CD4-positive, alpha-beta T cell treated with Interleukin-4 for 4 hours (primary cell): ENCODE data around the gene MRPS35.
"Not testable (repeated sequence)": the region's sequence is repeated elsewhere in the genome, so short reads cannot be mapped to it uniquely, and the experiment has no call there.

Source experiments
- DNase-seq: peaks from one replicate; pipeline ENCODE4 v3.0.0-alpha.2; 2020

MRPS35 gene

GRCh38 chr12:27709212-27709931 is 1.3 kb upstream of the MRPS35 start:
- DNase-seq, result no peak

GRCh38 chr12:27709932-27710591 is 570 bp upstream of the MRPS35 start:
- DNase-seq, result peak; percentile 31

- DNase-seq, result no peak
Measured at GRCh38 chr12:27711317-27711682, 668 bp downstream of the MRPS35 start.

GRCh38 chr12:27711967-27712366 is 1.3 kb downstream of the MRPS35 start:
- no peak for DNase-seq

- DNase-seq, result no peak
Measured at GRCh38 chr12:27723212-27723611, 12.6 kb downstream of the MRPS35 start.

GRCh38 chr12:27730097-27730588 is 19.5 kb downstream of the MRPS35 start:
- DNase-seq, result no peak

- no peak for DNase-seq
Measured at GRCh38 chr12:27732281-27732680, 21.6 kb downstream of the MRPS35 start.

GRCh38 chr12:27733052-27733656 is 22.5 kb downstream of the MRPS35 start:
- peak; percentile 33 for DNase-seq

- DNase-seq, result no peak
Measured at GRCh38 chr12:27733791-27734190, 23.2 kb downstream of the MRPS35 start.

GRCh38 chr12:27734321-27734720 is 23.7 kb downstream of the MRPS35 start:
- not testable (repeated sequence) for DNase-seq

GRCh38 chr12:27743601-27744000 is 33.0 kb downstream of the MRPS35 start:
- DNase-seq, result no peak

GRCh38 chr12:27745734-27746133 is 35.1 kb downstream of the MRPS35 start:
- not testable (repeated sequence) for DNase-seq

- no peak for DNase-seq
Measured at GRCh38 chr12:27747111-27747820, 36.6 kb downstream of the MRPS35 start.

GRCh38 chr12:27751386-27752047 is 40.9 kb downstream of the MRPS35 start:
- DNase-seq, result no peak

- no peak for DNase-seq
Measured at GRCh38 chr12:27754795-27755194, 44.2 kb downstream of the MRPS35 start.

GRCh38 chr12:27756670-27757195 is 46.1 kb downstream of the MRPS35 start:
- DNase-seq, result no peak

GRCh38 chr12:27762757-27763156 is 52.1 kb downstream of the MRPS35 start:
- no peak for DNase-seq

- no peak for DNase-seq
Measured at GRCh38 chr12:27766587-27766986, 56.0 kb downstream of the MRPS35 start.

GRCh38 chr12:27769142-27769673 is 58.6 kb downstream of the MRPS35 start:
- DNase-seq, result no peak

GRCh38 chr12:27771481-27772327 is 61.1 kb downstream of the MRPS35 start:
- DNase-seq, result no peak

GRCh38 chr12:27772328-27773049 is 61.9 kb downstream of the MRPS35 start:
- no peak for DNase-seq
